NCI-H345 (cell line): ENCODE data around the gene TTI1.

Experiments used
- DNase-seq: peaks from one replicate; lab custom pipeline; 2025; lab: John Stamatoyannopoulos, UW

TTI1 gene

DNA sequence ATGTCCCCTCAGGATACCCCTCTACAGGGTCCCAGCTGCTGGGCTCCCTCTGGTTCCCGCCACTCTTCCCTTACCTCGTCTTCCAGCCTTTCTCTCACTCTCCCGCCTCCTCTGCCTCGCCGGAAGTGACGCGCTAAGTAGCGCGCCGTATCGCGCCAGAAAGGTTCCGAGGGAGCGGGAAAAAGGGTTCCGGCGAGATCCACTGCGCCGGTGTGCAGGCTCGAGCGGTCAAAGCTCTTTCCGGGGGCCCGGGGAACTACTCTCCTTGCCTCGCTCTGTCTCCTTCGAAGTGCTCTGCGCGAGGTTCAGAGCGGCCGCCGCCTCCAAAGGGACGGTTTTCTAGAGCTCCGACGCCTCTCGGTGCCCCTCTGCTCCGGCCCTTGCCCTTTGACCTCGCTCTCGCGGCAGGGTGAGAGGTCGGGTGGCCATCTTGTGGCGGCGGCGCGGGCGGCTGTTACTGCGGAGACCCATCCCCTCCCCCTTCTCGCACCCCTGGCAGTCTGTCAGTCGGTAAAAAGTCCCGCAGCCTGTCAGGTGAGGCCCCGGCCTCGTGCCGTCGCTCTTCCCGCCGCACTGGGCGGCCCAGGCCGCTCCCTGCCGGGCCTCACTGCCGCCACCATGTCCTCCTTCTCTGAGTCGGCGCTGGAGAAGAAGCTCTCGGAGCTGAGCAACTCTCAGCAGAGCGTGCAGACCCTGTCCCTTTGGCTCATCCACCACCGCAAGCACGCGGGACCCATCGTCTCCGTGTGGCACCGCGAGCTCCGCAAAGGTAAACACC, at the start of gene TTI1, which contains the start of gene RPRD1B:
Gene TTI1, minus strand, starts transcription at position 127 of the 778 bp plus-strand sequence. CDS start 19,640 bp downstream, outside the sequence.
Gene RPRD1B, plus strand, starts transcription at position 417 of the 778 bp plus-strand sequence. Its CDS starts 202 bp downstream, at position 619.
- DNase-seq: peak; percentile 95

GRCh38 chr20:38082894-38083293, 49.6 kb upstream of the TTI1 start:
- no peak for DNase-seq

DNA sequence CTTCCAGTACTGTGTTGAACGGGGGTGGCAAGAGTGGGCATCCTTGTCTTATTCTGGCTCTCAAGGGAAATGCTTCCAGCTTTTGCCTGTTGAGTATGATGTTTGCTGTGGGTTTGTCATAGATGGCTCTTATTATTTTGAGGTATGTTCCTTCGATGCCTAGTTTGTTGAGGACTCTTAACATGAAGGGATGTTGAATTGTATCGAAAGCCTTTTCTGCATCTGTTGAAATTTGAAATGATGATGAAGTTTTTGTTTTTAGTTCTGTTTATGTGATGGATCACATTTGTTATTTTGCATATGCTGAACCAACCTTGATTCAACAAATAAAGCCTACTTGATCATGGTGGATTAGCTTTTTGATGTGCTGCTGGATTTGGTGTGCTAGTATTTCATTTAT, 48.3 kb upstream of the TTI1 start:
- DNase-seq: no peak

DNA sequence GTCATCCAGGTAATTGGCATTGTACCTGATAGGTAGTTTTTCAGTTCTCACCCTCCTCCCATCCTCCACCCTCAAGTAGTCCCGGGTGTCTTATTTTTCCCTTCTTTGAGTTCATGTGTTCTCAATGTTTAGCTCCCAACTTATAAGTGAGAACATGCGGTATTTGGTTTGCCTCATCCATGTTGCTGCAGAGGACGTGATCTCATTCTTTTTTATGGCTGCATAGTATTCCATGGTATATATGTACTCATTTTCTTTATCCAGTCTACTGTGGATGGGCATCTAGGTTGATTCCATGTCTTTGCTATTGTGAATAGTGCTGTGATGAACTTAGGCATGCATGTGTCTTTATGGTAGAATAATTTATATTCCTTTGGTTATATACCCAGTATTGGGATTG, 46.1 kb upstream of the TTI1 start:
- no peak for DNase-seq

DNA sequence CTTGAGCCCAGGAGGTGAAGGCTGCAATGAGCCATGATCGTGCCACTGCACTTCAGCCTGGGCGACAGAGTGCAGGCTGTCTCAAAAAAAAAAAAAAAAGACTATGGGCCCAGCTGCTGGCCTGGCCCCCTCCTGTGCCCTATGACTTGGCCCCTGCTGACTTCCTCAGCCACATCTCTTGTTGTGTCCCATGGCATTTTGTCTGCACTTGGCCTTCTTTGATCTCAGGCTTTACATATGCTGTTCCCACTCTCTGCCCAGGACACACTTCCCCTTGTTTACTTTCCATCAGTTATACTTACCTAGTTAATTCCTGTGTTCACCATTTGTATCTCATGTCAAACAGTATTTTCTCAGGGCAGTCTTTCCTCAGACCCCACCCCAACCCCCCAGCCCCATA, 44.8 kb upstream of the TTI1 start:
- DNase-seq: no peak

DNA sequence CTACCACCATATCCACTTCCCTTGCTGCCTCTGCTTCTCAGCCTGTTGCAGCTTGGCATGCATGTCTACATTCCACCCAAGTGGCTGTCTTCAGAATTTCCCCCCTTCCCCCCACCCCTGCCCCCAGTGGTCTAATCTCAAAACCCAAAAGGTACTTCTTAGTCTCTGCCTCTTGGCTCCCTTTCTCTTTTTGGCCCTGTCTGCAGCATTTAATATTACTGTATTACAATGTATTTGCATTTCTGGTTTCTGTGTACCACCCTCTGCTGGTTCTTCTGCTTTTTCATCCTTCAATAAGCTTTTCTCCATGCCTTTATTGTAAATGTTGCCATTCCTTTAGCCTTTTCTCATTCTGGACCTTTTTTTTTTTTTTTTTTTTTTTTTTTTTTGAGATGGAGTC, 43.3 kb upstream of the TTI1 start:
- DNase-seq: no peak

DNA sequence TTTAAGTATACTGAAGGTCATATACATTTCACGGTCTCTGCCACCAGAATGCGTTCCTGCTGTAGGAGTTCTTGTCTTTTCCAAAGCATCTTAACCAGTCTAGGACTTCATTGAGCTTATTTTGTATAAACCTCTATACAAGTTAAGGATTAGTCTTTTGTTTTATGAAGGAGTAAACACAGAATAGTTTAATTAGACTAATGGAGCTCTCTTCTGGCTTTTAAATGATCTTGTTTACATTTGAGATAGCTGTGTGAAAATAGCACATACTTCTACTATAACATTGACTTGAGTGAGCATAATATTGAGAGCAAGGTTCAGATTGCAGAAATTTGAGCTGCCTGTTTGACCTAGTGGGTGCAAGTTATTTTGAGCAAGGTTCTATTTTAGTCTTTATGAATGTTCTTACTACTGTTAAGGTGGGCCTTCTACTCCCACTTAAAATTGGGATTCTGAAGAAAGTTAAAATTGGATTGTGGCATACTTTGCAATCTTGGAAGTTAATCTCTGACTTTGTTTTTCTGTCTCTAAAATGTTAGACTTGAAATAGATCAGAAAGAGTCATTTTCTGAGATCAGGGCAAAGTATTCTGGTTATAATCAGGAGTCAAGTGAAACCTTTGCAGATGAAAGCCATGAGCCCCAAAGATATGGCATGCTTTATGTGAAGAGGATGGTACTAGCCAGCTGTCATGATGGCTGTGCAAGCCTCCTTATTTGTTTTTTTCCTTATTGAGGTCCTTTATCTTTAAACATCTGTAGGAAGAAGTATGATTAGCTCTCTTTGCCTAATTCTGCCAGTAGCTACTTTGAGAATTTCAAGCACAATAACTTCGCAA, 42.1 kb upstream of the TTI1 start:
- DNase-seq: no peak

- peak; percentile 36 for DNase-seq
These were observed 40.2 kb upstream of the TTI1 start for GRCh38 chr20:38073307-38074071.

- DNase-seq: no peak
These were observed 39.6 kb upstream of the TTI1 start for GRCh38 chr20:38072898-38073297.

DNA sequence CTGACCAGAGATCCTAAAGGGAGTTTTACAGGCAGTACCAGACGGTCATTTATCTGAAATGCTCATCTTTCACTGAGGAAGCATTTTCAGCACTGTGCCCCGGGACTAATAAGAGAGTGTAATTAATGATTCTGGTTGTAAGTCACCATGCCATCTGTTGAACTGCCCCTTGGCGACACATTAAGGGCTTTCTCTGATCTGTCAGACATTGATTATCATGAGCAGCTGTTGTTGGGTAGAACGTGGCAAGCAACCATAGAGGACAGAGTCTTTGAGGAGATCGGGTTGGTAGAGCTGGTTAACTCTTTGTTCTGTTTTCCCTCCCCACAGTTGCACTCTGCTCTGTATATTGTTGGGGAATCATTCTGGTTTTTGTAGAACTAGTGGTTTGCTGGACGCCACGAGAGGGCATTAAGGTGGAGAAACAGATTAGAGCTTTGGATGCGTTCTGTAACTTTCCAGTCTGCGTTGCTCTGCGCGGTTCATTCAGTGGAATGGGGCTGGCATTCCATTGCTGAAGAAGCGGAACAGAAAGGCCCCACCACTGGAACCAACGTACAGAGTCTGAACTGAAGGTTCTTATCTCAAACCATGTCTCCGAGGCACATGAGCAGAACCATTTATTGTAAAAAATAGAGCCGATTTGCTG, 34.6 kb upstream of the TTI1 start:
- no peak for DNase-seq

DNA sequence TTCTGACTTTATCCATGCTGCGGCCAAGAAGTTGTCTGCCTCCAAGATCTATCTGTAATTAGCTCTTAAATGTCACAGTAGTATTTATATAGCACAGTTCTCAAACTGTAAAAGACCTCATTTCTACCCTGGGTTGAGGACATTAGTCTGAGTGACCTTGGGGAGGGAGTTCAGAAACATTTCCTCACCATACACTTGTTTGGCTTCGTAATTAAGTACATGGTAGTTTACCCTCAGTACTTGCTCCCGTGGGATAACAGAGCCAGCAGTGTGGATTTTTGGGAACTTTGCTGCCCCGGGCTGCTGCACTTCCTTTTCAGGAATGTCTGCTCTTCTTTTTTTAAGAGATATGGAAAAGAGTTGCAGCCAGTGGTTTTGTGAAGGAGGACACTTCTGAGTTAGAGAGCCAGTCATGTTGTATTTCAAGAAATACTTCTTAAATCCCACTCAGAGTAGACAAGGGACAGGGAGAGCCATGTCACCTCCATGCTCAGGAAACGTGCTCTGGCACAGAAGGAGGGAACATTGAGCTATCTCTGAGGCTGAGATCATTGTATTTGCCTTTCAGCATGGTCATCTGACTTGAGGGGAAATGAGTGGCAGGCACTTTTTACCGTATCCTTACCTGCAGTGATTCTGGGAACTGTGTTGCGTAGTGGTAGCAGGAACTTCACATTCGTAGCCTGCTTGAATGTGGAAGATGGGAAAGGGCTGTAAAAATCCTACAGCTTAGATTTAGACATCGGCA, 33.9 kb upstream of the TTI1 start:
- DNase-seq: no peak

GRCh38 chr20:38065764-38066375, 32.6 kb upstream of the TTI1 start:
- DNase-seq: no peak

DNA sequence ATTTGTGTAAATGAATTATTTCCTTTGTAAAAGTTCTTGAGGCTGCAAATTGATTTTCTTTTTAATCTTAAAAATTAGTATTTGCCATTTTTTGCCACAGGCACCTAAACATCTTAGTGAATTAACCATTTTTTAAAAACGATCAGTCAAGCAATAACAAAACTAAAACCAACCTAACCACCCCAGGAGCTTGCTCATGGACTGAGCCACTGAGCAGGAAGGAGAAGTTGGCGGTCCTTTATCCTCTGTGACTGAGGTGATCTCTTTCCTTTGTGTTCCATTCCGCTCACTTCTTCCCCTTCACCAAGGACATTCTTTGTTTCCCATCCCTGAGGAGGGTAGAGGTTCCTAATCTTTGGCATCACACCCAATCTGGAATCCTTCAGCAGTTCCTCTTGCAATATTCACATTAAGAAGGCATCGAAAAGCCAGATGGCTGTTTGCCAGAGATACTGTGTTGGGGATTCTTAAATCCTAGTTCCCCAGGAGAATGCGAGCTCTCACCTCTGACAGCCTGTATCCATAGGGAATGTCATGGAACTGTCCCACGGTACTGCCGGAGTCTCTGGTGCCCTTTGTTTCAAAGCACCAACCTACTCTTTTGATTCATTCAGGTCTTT, 30.8 kb upstream of the TTI1 start:
- no peak for DNase-seq

DNA sequence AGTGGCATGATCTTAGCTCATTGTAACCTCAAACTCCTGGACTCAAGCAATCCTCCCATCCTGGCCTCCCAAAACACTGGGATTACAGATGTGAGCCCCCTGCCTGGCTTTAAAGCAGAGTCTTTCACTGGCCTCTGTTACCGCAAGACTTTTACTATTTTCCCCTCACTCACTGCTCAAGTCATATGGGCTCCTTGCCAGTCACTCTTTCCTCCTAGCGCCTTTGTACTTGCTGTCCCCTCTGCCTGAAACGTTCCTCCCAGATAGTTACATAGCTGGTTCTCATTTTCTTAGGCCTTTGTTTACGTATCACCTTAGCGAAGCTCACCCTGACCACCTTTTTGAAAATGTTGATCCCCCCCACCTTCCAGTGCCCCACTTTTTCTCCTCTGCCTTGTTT, 29.6 kb upstream of the TTI1 start:
- no peak for DNase-seq

DNA sequence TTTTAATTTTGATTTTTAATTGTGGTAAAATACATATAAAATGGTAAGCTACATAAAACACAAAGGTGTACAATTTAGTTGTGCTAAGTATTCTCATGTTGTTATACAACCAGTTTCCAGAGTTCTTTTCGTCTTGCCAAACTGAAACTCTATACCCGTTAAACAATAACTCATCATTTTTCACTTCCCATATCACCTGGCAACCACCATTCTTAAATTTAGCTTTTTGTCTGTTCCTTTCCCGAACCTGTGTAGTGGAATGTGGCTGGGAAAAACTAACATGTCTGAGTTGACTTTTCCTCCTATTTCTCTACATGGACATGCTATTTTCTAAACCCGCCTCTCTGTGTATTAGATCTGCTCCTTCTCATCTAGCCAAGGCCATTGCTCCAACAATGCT, 27.9 kb upstream of the TTI1 start:
- DNase-seq: no peak

GRCh38 chr20:38060536-38060935, 27.3 kb upstream of the TTI1 start:
- no peak for DNase-seq

GRCh38 chr20:38059832-38060231, 26.6 kb upstream of the TTI1 start:
- DNase-seq: no peak

- peak; percentile 80 for DNase-seq
These were observed 24.2 kb upstream of the TTI1 start for GRCh38 chr20:38057351-38057972.

GRCh38 chr20:38055848-38056247, 22.6 kb upstream of the TTI1 start:
- DNase-seq: no peak

GRCh38 chr20:38055294-38055693, 22.0 kb upstream of the TTI1 start:
- no peak for DNase-seq
